Brain microvascular endothelial cell (primary cell): ENCODE data around the gene ADGRA1.

Experiments used
- DNase-seq: peaks from one replicate; pipeline ENCODE4 v3.0.0-alpha.2; 2020
- H3K27ac ChIP-seq: fragments of 250-450 bp; sonication (Bioruptor Pico); 2 replicates; pipeline ENCODE4 v1.5.1; 2020; ENCODE audit warnings: mild to moderate bottlenecking, moderate library complexity
- H3K27me3 ChIP-seq: fragments of 250-450 bp; sonication (Bioruptor Pico); replicated peaks from 2 replicates; pipeline ENCODE4 v1.5.1; 2020; ENCODE audit warnings: mild to moderate bottlenecking
- H3K36me3 ChIP-seq: fragments of 250-450 bp; sonication (Bioruptor Pico); replicated peaks from 2 replicates; pipeline ENCODE4 v1.5.1; 2020; ENCODE audit warnings: mild to moderate bottlenecking
- H3K4me3 ChIP-seq: 2 replicates; pipeline ENCODE4 v1.5.1; 2011; ENCODE audit warnings: low read depth, mild to moderate bottlenecking, control low read depth, low read length, moderate library complexity
- in situ Hi-C: cut with HindIII; loops from 2 replicates; pipeline ENCODE4 v1.10.0; 2017; ENCODE audit warnings: low sequenced_read_pairs, low pct_ligation_motif_present
- TF ChIP-seq, protein P1 (sequence below): IDR thresholded peaks from 2 replicates; pipeline ENCODE4 v1.5.1; 2011; ENCODE audit warnings: low read depth, mild to moderate bottlenecking, moderate library complexity, low read length, control low read depth, inconsistent platforms; ENCODE audit errors: missing control alignments

Gene ADGRA1

DNA sequence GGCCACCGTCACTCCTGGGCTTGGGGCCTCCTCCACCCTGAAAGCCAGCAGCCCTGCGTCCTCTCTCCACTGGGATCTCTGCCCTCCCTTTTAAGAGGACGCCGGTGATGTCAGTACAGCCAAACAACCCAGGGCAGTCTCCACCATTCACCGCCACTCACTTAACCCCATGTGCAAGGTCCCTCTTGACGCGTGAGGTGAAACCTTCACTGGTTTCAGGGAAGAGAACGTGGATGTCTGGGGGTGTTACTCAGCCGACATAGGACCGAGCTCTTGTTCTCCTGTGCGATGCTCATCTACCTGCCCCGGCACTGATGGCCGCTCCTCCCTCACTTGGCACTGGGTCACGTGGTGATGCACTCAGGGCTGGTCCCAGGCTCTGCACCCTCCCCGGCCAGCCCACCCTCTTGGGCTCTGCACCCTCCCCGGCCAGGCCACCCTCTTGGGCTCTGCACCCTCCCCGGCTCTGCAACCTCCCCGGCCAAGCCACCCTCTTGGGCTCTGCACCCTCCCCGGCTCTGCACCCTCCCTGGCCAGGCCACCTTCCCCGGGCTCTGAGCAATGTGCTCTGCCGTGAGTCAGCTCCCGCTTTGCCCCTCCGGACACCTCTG, 36.1 kb downstream of the ADGRA1 start:
- in situ Hi-C loops, result no loop called here
- no peak for DNase-seq
- TF ChIP-seq, protein P1, sequence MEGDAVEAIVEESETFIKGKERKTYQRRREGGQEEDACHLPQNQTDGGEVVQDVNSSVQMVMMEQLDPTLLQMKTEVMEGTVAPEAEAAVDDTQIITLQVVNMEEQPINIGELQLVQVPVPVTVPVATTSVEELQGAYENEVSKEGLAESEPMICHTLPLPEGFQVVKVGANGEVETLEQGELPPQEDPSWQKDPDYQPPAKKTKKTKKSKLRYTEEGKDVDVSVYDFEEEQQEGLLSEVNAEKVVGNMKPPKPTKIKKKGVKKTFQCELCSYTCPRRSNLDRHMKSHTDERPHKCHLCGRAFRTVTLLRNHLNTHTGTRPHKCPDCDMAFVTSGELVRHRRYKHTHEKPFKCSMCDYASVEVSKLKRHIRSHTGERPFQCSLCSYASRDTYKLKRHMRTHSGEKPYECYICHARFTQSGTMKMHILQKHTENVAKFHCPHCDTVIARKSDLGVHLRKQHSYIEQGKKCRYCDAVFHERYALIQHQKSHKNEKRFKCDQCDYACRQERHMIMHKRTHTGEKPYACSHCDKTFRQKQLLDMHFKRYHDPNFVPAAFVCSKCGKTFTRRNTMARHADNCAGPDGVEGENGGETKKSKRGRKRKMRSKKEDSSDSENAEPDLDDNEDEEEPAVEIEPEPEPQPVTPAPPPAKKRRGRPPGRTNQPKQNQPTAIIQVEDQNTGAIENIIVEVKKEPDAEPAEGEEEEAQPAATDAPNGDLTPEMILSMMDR, result no peak
- no peak overlapping the region for H3K4me3 ChIP-seq
- no peak overlapping the region for H3K27ac ChIP-seq
- no peaks in the 10 kb centered on the region for H3K27me3 ChIP-seq
- H3K36me3 ChIP-seq, result no peaks in the 10 kb centered on the region

DNA sequence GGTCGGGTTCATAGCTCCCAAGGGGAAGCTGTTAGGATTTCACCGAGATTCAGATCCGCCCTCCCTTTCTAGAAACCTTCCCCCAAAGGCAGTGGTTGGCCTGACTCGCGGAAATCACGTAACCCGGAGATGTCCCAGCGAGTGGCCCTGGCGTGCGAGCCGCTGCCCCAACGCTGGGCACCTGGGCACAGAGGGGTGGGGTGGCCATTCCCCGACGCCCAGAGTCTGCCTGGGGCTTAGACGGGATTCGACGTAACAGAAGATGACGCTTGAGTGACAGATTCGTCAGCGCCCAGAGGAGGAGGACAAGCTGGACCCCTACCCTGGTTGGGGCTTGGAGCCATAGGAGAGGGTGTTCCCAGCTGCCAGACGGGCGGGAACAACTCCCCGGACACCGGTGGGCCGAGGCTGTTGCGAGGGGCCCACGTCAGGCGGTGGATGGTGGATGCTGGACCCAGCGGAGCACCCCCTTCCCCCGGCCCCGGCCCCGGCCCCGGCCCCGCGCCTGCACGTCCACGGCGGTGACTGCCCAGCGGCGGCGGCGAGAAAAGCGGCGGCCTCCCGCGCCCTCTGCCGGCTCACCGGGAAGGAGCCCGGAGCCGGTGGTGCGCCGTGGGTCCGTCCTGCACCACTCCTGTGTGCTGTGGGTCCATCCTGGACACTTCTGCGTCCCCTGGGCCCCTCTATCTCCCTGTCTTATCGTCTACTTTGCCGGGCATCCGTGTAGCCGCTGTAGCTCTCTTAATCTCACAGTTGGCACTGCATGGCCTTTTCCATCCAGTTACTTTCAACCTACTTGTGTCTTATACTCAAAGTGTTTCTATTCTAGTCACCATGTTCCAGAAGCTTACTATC, 36.9 kb downstream of the ADGRA1 start:
- Histone ChIP-seq H3K27ac (no peak overlapping the region), H3K27me3 (no peaks in the 10 kb centered on the region), H3K4me3 (no peak overlapping the region), H3K36me3 (no peaks in the 10 kb centered on the region)
- peak; percentile 6 for DNase-seq
- in situ Hi-C loops, result no loop called here
- TF ChIP-seq, protein P1, result peak; percentile 37

DNA sequence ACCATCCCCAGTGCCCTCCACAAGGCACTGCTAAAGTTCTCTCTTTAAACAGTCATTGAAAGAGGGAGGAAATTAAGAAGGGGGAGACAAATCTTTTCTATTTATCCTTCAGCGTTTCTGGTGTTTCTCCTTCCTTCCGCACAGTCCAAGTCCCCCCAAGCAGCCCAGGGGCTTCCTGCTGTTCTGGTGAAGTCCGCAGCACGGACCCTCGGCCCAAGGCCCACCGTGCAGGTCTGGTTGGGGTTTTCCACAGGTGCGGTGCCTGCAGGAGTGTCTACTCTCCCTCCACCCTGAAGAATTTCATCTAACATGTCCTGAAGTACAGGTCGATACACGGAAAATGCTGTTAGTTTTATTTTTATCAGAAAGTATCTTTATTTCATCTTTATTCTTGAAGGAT, 38.2 kb downstream of the ADGRA1 start:
- no peak overlapping the region for H3K4me3 ChIP-seq
- no peak overlapping the region for H3K27ac ChIP-seq
- no peak for DNase-seq
- TF ChIP-seq, protein P1, result no peak
- in situ Hi-C loops, result no loop called here
- no peaks in the 10 kb centered on the region for H3K36me3 ChIP-seq
- H3K27me3 ChIP-seq, result no peaks in the 10 kb centered on the region

DNA sequence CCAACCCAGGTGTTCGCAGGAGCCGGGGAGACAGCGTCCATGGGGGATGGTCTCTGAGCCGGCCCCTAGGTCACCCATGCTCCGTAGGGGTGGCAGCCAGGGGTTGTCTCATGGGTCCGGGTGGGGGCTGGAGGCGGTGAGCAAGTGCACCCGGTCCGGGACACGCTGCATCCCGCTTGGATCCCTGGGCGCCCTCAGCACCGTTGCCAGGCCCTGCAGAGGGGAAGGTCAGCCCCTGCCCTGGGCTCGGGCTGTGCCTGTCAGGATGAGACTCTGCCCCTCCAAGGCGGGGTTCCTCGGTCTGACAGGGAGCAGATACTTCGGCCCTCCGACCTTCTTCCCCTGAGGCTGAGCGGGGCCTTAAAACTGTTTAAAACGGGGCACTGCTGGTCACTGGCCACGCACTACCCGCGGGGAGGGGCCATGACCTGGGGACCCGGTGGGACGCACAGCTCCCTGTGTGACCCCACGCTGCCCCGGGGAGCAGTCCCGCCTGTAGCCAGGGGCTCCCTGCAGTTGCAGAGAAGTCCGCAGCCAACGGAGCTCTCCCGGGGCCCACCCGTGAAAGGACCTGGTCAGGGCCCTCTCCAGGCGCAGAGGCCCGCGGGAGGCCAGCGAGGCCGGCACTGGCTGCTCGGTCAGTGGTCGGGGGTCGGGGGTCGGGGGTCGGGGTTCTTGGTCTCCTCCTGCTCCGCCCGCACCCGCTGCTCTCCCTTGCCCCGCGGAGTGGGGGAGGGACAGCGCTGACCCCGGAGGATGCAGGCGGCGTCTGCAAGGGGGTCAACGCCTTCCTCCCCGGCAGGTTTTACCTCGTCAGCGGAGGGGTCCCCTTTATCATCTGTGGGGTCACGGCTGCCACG, 38.9 kb downstream of the ADGRA1 start:
- Histone ChIP-seq H3K36me3 (no peaks in the 10 kb centered on the region), H3K27me3 (no peaks in the 10 kb centered on the region), H3K4me3 (no peak overlapping the region), H3K27ac (no peak overlapping the region)
- no peak for DNase-seq
- in situ Hi-C loops, result no loop called here
- TF ChIP-seq, protein P1, result no peak

DNA sequence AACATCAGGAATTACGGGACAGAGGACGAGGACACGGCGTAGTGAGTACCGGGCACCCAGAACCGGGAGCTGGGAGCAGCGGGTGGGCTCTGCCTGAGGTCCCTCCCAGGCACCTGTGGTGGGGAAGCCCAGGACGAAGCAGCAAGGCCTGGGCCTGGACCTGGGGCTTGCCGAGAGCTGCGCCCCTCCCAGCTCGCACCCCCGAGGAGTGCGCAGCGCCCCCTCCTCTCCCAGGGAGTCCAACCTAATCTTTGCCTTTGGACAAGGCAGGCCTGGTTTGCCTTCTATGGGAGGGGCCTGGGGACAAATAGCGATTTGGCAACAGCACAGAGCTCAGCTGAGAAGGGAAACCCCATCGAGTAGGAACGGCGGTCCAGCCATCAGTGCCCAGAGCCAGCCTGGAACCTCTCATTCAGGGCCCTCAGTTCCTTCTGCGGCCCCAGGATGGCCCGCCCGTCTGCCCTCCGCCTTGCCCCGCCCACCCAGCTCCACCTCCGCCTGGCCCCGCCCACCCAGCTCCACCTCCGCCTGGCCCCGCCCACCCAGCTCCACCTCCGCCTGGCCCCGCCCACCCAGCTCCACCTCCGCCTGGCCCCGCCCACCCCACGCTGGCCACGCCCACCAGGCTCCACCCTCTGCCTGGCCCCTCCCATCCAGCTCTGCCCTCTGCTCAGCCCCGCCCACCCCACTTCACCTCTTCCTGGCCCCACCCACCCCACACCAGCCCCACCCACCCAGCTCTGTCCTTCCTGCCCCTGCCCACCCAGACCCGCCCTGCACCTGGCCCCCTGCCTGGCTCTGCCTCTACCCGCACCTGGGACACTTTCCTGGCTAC, 39.8 kb downstream of the ADGRA1 start:
- in situ Hi-C loops, result no loop called here
- Histone ChIP-seq H3K27ac (no peak overlapping the region), H3K4me3 (no peak overlapping the region), H3K27me3 (no peaks in the 10 kb centered on the region), H3K36me3 (no peaks in the 10 kb centered on the region)
- no peak for DNase-seq
- TF ChIP-seq, protein P1, result no peak
